Measurements from ENCODE around the gene UBE2E2. TPM values are rescaled to one million over a fixed set of nuclear protein-coding genes. Genes with fewer than 3 reads are reported as not detected.

UBE2E2 gene
- total RNA-seq, 1 experiment from 2014 or later: 38.6 TPM

GRCh38 chr3:23342343-23342742, 139.2 kb downstream of the UBE2E2 start:
- Histone ChIP-seq H2BK15ac (ENCODE audit: low read depth, low read length) (no peak overlapping the region), H3K27me3 (ENCODE audit: insufficient read depth, low read length) (no peaks in the 10 kb centered on the region), H3K18ac (ENCODE audit: insufficient read length, low read depth, low read length) (no peak overlapping the region), H3K4me2 (ENCODE audit: insufficient read depth, insufficient read length, low read length) (no peak overlapping the region), H2BK12ac (ENCODE audit: insufficient read length, low read depth, low read length) (no peak overlapping the region), H2AK5ac (ENCODE audit: insufficient read length, low read length) (no peak overlapping the region), H2BK20ac (ENCODE audit: low read depth, low read length, poor library complexity, severe bottlenecking) (no peak overlapping the region), H3K79me2 (ENCODE audit: insufficient read depth, low read length) (no peaks in the 10 kb centered on the region), H2BK5ac (ENCODE audit: insufficient read length, low read length) (no peak overlapping the region), H3T11ph (ENCODE audit: low read length) (no peak overlapping the region), H4K5ac (ENCODE audit: insufficient read length, low read depth, low read length) (no peak overlapping the region), H3K56ac (ENCODE audit: insufficient read length, low read depth, low read length) (no peak overlapping the region), H3K4ac (ENCODE audit: low read depth, low read length) (no peak overlapping the region), H3K79me1 (ENCODE audit: insufficient read depth, low read depth, low read length, poor library complexity, severe bottlenecking) (no peaks in the 10 kb centered on the region), H3K27ac (ENCODE audit: insufficient read length, low read depth, low read length) (no peak overlapping the region), H3K14ac (ENCODE audit: insufficient read depth, low read length) (no peak overlapping the region), H4K20me1 (ENCODE audit: control insufficient read depth, insufficient read depth, insufficient read length) (no peaks in the 10 kb centered on the region), H3K4me1 (ENCODE audit: insufficient read depth, low read length) (no peaks in the 10 kb centered on the region), H3K9ac (ENCODE audit: extremely low read depth, insufficient read length, low read length) (no peak overlapping the region), H3K23me2 (ENCODE audit: insufficient read length, low read depth, low read length, poor library complexity, severe bottlenecking) (no peaks in the 10 kb centered on the region), H4K91ac (ENCODE audit: insufficient read length, low read depth, low read length) (no peak overlapping the region), H2AFZ (ENCODE audit: low read length) (no peak overlapping the region), H3K23ac (ENCODE audit: insufficient read length, low read depth, low read length) (no peak overlapping the region), H2BK120ac (ENCODE audit: low read depth, low read length, poor library complexity, severe bottlenecking) (no peak overlapping the region), H3K9me3 (ENCODE audit: control insufficient read depth, low read depth, low read length) (no peaks in the 10 kb centered on the region), H4K8ac (replicated peaks; ENCODE audit: insufficient read length, low read depth, low read length) (no peak overlapping the region)
- Mint-ChIP-seq H3K4me1 (peaks cover 0 to 3% of the 10 kb centered on the region in 2 experiments; a peak in 1 of 4 replicates), H3K36me3 (ENCODE audit: insufficient read depth in 1 of 3, low read depth in 3 of 3) (peaks cover 6% of the 10 kb centered on the region in 3 experiments; a peak in 6 of 7 replicates), H3K27me3 (ENCODE audit: low read depth) (no peaks in the 10 kb centered on the region), H3K9me3 (peaks cover 6 to 8% of the 10 kb centered on the region in 2 experiments; a peak in 4 of 5 replicates), H3K27ac (no peak overlapping the region; a peak in 1 of 7 replicates), H3K4me3 (no peak overlapping the region)
- TF ChIP-seq CTCF (conservative IDR thresholded peaks at IDR 0.05): no peak
- WGBS (ENCODE audit: extremely low coverage, insufficient read length, low lambda C conversion rate): no CpG with 5 or more reads among the region's 4 CpGs
- no peak for DNase-seq

All from H9 (cell line).